ENCODE measurements around the gene ATXN1.
"Not testable (repeated sequence)": the region's sequence is repeated elsewhere in the genome, so short reads cannot be mapped to it uniquely, and the experiment has no call there.

The ATXN1 gene

DNA sequence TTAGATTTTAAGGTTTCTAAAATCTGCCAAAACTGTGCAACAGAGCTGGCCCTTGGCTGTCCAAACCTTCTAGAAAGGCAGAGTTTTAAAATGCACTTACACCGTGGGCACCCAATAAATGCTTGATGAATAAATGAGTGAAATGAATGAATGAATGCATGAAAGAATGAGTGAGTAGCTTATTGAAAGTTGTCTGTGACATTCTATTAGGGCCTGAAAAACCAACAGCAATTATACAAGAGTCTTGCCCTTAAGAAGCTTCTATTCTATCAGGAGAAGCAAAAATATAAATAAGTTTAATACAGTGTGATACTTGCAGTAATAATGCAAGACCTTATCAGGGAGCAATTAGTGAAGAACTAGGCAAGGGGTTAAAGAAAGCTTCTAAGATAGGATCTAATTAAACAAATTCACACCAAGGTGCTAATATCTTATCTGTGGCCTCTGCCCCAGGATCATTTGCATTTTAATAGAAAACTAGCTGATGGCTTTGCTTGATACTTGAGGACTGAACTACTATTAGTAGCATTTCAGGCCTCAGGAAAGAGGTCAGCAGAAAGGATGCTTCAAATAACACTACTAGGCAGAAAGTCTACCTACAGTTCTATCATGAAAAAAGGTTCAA, 292.2 kb downstream of the ATXN1 start:
- H3K4me1 ChIP-seq (ENCODE audit: insufficient read depth, poor library complexity, severe bottlenecking): no peaks in the 10 kb centered on the region
- H3K27ac ChIP-seq (ENCODE audit: poor library complexity, severe bottlenecking): no peak overlapping the region
- no peaks in the 10 kb centered on the region for H3K9me3 ChIP-seq (ENCODE audit: severe bottlenecking)
- no peak for ATAC-seq (ENCODE audit: low read depth)
- TF ChIP-seq, protein P1, sequence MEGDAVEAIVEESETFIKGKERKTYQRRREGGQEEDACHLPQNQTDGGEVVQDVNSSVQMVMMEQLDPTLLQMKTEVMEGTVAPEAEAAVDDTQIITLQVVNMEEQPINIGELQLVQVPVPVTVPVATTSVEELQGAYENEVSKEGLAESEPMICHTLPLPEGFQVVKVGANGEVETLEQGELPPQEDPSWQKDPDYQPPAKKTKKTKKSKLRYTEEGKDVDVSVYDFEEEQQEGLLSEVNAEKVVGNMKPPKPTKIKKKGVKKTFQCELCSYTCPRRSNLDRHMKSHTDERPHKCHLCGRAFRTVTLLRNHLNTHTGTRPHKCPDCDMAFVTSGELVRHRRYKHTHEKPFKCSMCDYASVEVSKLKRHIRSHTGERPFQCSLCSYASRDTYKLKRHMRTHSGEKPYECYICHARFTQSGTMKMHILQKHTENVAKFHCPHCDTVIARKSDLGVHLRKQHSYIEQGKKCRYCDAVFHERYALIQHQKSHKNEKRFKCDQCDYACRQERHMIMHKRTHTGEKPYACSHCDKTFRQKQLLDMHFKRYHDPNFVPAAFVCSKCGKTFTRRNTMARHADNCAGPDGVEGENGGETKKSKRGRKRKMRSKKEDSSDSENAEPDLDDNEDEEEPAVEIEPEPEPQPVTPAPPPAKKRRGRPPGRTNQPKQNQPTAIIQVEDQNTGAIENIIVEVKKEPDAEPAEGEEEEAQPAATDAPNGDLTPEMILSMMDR (IDR thresholded peaks at IDR 0.05; ENCODE audit: poor library complexity, severe bottlenecking): no peak
- H3K4me3 ChIP-seq (ENCODE audit: severe bottlenecking): no peak overlapping the region
- DNase-seq (ENCODE audit: low spot score): no peak
- H3K27me3 ChIP-seq (ENCODE audit: insufficient read depth, poor library complexity, severe bottlenecking): no peaks in the 10 kb centered on the region
- no peaks in the 10 kb centered on the region for H3K36me3 ChIP-seq (ENCODE audit: low read depth)

DNA sequence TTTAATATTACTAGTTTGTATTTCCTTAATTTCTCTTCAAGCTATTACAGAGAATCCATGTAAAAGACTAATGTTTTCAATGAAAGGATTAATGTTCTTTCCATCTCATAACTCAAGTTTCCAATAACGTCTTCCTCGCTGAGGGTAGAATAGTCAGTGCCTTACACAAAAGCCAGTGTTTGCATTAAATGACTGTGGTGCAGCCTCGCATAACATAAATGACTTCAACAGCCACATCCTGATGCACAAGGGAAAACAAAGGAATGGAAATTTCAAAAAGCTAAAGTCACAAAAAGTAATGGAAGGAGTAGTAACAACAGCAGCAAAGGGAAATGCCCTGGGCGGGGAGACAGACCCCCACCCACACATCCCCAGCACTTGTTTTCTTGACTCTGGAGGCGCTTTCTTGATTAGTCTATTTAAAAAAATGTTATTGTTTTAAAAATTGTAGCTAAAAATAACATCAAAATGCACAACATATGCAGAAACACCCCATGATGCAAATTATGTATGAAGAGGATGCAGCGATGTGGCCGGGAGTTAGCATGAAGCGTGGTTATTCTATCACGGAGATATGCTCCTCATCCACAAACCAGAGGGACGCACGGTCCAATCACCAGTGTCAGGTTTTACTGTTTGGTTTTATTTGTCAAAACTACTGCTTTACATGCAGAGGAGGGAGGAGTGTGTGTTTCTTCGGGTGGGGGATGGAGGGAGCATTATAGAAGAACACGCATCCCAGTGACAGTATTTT, 294.3 kb downstream of the ATXN1 start:
- no peak overlapping the region for H3K27ac ChIP-seq (ENCODE audit: poor library complexity, severe bottlenecking)
- no peak overlapping the region for H3K4me3 ChIP-seq (ENCODE audit: severe bottlenecking)

GRCh38 chr6:16464045-16464444, 297.2 kb downstream of the ATXN1 start:
- no peak for DNase-seq (ENCODE audit: low spot score)
- TF ChIP-seq, protein P1 (IDR thresholded peaks at IDR 0.05; ENCODE audit: poor library complexity, severe bottlenecking): no peak
- no peaks in the 10 kb centered on the region for H3K9me3 ChIP-seq (ENCODE audit: severe bottlenecking)
- H3K27me3 ChIP-seq (ENCODE audit: insufficient read depth, poor library complexity, severe bottlenecking): no peaks in the 10 kb centered on the region
- no peak overlapping the region for H3K4me3 ChIP-seq (ENCODE audit: severe bottlenecking)
- H3K36me3 ChIP-seq (ENCODE audit: low read depth): no peaks in the 10 kb centered on the region
- H3K27ac ChIP-seq (ENCODE audit: poor library complexity, severe bottlenecking): no peak overlapping the region
- ATAC-seq (ENCODE audit: low read depth): no peak
- H3K4me1 ChIP-seq (ENCODE audit: insufficient read depth, poor library complexity, severe bottlenecking): no peaks in the 10 kb centered on the region

More for the DNA sequence above, 294.3 kb downstream of the ATXN1 start:
- no peak for ATAC-seq (ENCODE audit: low read depth)
- DNase-seq (ENCODE audit: low spot score): no peak
- TF ChIP-seq, protein P1 (IDR thresholded peaks at IDR 0.05; ENCODE audit: poor library complexity, severe bottlenecking): no peak
- Histone ChIP-seq H3K36me3 (ENCODE audit: low read depth) (no peaks in the 10 kb centered on the region), H3K27me3 (ENCODE audit: insufficient read depth, poor library complexity, severe bottlenecking) (no peaks in the 10 kb centered on the region), H3K4me1 (ENCODE audit: insufficient read depth, poor library complexity, severe bottlenecking) (no peaks in the 10 kb centered on the region), H3K9me3 (ENCODE audit: severe bottlenecking) (no peaks in the 10 kb centered on the region)

DNA sequence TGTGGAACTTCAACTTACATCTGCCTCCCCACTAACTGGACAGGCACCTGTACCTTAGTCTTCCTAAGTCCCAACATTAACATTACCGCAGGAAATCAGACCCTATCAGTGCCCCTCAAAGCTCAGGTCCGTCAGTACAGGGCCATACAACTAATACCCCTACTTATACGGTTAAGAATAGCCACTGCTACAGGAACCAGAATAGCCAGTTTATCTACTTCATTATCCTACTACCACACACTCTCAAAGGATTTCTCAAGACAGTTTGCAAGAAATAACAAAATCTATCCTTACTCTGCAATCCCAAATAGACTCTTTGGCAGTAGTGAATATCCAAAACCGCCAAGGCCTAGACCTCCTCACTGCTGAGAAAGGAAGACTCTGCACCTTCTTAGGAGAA, 298.0 kb downstream of the ATXN1 start:
- DNase-seq (ENCODE audit: low spot score); H3K36me3 ChIP-seq (ENCODE audit: low read depth); H3K27me3 ChIP-seq (ENCODE audit: insufficient read depth, poor library complexity, severe bottlenecking); H3K9me3 ChIP-seq (ENCODE audit: severe bottlenecking); H3K27ac ChIP-seq (ENCODE audit: poor library complexity, severe bottlenecking); ATAC-seq (ENCODE audit: low read depth); H3K4me1 ChIP-seq (ENCODE audit: insufficient read depth, poor library complexity, severe bottlenecking); H3K4me3 ChIP-seq (ENCODE audit: severe bottlenecking): not testable (repeated sequence)

DNA sequence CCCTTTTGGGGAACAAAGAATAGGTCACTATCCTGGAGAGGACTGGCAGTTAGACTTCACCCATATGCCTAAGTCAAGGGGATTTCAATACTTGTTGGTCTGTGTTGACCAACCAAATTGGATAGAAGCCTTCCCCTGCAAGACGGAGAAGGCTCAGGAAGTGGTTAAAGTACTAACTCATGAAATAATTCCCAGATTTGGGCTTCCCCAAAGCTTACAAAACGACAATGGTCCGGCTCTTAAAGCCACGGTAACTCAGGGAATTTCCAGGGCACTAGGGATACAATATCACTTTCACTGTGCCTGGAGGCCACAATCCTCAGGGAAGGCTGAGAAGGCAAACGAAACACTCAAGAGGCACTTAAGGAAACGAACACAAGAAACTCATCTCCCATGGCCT, 299.8 kb downstream of the ATXN1 start:
- Histone ChIP-seq H3K27me3 (ENCODE audit: insufficient read depth, poor library complexity, severe bottlenecking) (no peaks in the 10 kb centered on the region), H3K4me3 (ENCODE audit: severe bottlenecking) (no peak overlapping the region), H3K27ac (ENCODE audit: poor library complexity, severe bottlenecking) (no peak overlapping the region), H3K4me1 (ENCODE audit: insufficient read depth, poor library complexity, severe bottlenecking) (no peaks in the 10 kb centered on the region), H3K36me3 (ENCODE audit: low read depth) (no peaks in the 10 kb centered on the region), H3K9me3 (ENCODE audit: severe bottlenecking) (no peaks in the 10 kb centered on the region)
- DNase-seq (ENCODE audit: low spot score) (no peak), ATAC-seq (ENCODE audit: low read depth) (no peak)
- TF ChIP-seq, protein P1 (IDR thresholded peaks at IDR 0.05; ENCODE audit: poor library complexity, severe bottlenecking): no peak

DNA sequence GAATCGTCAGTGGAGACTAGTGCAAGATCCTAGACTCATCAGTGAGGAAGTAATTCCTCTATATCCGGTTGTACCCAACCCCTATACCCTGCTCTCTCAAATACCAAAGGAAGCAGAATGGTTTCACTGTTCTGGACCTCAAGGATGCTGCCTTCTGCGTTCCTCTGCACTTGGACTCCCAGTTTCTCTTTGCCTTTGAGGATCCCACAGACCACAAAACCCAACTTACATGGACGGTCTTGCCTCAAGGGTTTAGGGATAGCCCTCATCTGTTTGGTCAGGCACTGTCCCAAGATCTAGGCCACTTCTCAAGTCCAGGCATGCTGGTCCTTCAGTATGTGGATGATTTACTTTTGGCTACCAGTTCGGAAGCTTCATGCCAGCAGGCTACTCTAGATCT, 301.8 kb downstream of the ATXN1 start:
- H3K4me3 ChIP-seq (ENCODE audit: severe bottlenecking); ATAC-seq (ENCODE audit: low read depth); H3K9me3 ChIP-seq (ENCODE audit: severe bottlenecking); H3K27me3 ChIP-seq (ENCODE audit: insufficient read depth, poor library complexity, severe bottlenecking); H3K36me3 ChIP-seq (ENCODE audit: low read depth); H3K4me1 ChIP-seq (ENCODE audit: insufficient read depth, poor library complexity, severe bottlenecking); DNase-seq (ENCODE audit: low spot score); H3K27ac ChIP-seq (ENCODE audit: poor library complexity, severe bottlenecking): not testable (repeated sequence)

Measured in RWPE2 (cell line).